K562 (cell line): Measurements from ENCODE around the gene ZNF668. TPM values are rescaled to one million over a fixed set of nuclear protein-coding genes. Genes with fewer than 3 reads are reported as not detected.

Experiments
- ARID2 ChIP-seq: fragments of 450-650 bp; IDR thresholded peaks from 2 replicates; pipeline ENCODE4 v1.6.1; 2017; ENCODE audit warnings: antibody characterized with exemption, mild to moderate bottlenecking
- CBX3 ChIP-seq, 2 experiments: IDR thresholded peaks; 1 replicate in 1 of 2; 2 replicates in 1 of 2; pipeline ENCODE4 v1.6.1; 2012; ENCODE audit warnings: inconsistent platforms in 2 of 2, low read length in 2 of 2, borderline replicate concordance in 1 of 2, control low read depth in 1 of 2
- HES1 ChIP-seq: fragments of 450-650 bp; IDR thresholded peaks from 2 replicates; pipeline ENCODE4 v1.6.1; 2016; ENCODE audit warnings: low read depth, mild to moderate bottlenecking, moderate library complexity
- MLX ChIP-seq, 2 experiments: fragments of 450-650 bp in 1 of 2; sonication (generic) in 1 of 2; formaldehyde crosslinking; conservative IDR thresholded peaks; 2 replicates each; pipeline versions ENCODE4 v1.4.0 to v1.8.1; 2020 to 2022; ENCODE audit warnings: mild to moderate bottlenecking in 1 of 2, missing genetic modification reagents in 1 of 2
- POLR2AphosphoS2 ChIP-seq: IDR thresholded peaks from 2 replicates; pipeline ENCODE4 v1.6.1; 2012; ENCODE audit warnings: low read length, improper control_type of control experiment
- RB1 ChIP-seq: fragments of 450-650 bp; IDR thresholded peaks from 2 replicates; pipeline ENCODE4 v1.6.1; 2017; ENCODE audit warnings: low read depth, mild to moderate bottlenecking
- TCFL5 ChIP-seq: fragments of 250-450 bp; sonication (Bioruptor Pico); conservative IDR thresholded peaks from 2 replicates; pipeline ENCODE4 v1.6.1; 2021; ENCODE audit warnings: mild to moderate bottlenecking, moderate library complexity, matching md5 sums
- ZBTB17 ChIP-seq: fragments of 450-650 bp; formaldehyde crosslinking; IDR thresholded peaks from 2 replicates; pipeline ENCODE4 v1.4.0; 2020; ENCODE audit warnings: mild to moderate bottlenecking
- ZNF146 ChIP-seq: IDR thresholded peaks from one replicate; pipeline ENCODE4 v1.6.1; 2018; ENCODE audit warnings: missing compliant biosample characterization; ENCODE audit not compliant: unreplicated experiment
- ZNF57 ChIP-seq: fragments of 450-650 bp; formaldehyde crosslinking; IDR thresholded peaks from 2 replicates; pipeline ENCODE4 v1.4.0; 2020; ENCODE audit warnings: mild to moderate bottlenecking, moderate library complexity
- ZNF717 ChIP-seq: fragments of 250-450 bp; sonication (Bioruptor Pico); IDR thresholded peaks from 2 replicates; pipeline ENCODE4 v1.5.0; 2021
- polyA plus RNA-seq, 8 experiments: library from polyadenylated mRNA; depleted of rRNA in 4 of 8; stranded (reverse) in 5 of 8; unstranded in 3 of 8; fragments of >200 nt; fragmentation: Nextera tagmentation in 2 of 8; fragmentation: Illumina TruSeq in 1 of 8; extraction: Ambion mirVana in 2 of 8; extraction: Trizol in 1 of 8; gene quantifications; 2 replicates each; pipeline versions ENCODE4 v1.2.1 to v1.2.3, GENCODE V29; 2011 to 2014; ENCODE audit warnings: inconsistent platforms in 1 of 8, missing spikeins in 1 of 8
- total RNA-seq, 7 experiments: library from RNA; depleted of rRNA in 6 of 7; stranded (reverse); fragments of >200 nt in 6 of 7; fragmentation: Illumina TruSeq in 2 of 7; extraction: Trizol in 2 of 7; gene quantifications; 2 replicates each; pipeline versions ENCODE4 v1.2.1 to v1.2.3, GENCODE V29; 2011 to 2021; ENCODE audit warnings: low replicate concordance in 1 of 7
- TF ChIP-seq, protein P1 (sequence below): fragments of 250-450 bp; sonication (Bioruptor Pico); IDR thresholded peaks from 2 replicates; pipeline ENCODE4 v1.5.0; 2021
- TF ChIP-seq, protein P2 (sequence below): fragments of 450-650 bp; IDR thresholded peaks from 2 replicates; pipeline ENCODE4 v1.6.1; 2016; ENCODE audit warnings: mild to moderate bottlenecking, moderate library complexity

ZNF668 gene
- total and polyA plus RNA-seq, 9 of the 15 experiments (the other 6 are each of a cell fraction or from before 2014, with no cell fraction given) = 0.04 to 15.3 (median 3.8) TPM; not detected in 1

GRCh38 chr16:31105677-31106213 lies 31.7 kb upstream of the ZNF668 start (continued):
- TF ChIP-seq CBX3 (IDR thresholded peaks at IDR 0.05; ENCODE audit: borderline replicate concordance in 1 of 2, low read length in 2 of 2) (peak in 1 of 2 experiments; percentile 35; a peak in 1 of 3 replicates), RB1 (peak; percentile 94), MLX (CRISPR knock-in tag; conservative IDR thresholded peaks at IDR 0.05) (peak; percentile 98 to 99), ARID2 (no peak), POLR2AphosphoS2 (no peak), ZBTB17 (CRISPR knock-in tag) (peak; percentile 47; the same call in 1 of the 2 replicates), ZNF57 (CRISPR knock-in tag) (0 out of 2 replicates have a peak, but pooled peaks have one; percentile 13), ZNF146 (CRISPR knock-in tag) (no peak), TCFL5 (no peak), HES1 (peak; percentile 60; the same call in 1 of the 2 replicates), ZNF717 (CRISPR knock-in tag) (no peak)
- TF ChIP-seq, protein P1, sequence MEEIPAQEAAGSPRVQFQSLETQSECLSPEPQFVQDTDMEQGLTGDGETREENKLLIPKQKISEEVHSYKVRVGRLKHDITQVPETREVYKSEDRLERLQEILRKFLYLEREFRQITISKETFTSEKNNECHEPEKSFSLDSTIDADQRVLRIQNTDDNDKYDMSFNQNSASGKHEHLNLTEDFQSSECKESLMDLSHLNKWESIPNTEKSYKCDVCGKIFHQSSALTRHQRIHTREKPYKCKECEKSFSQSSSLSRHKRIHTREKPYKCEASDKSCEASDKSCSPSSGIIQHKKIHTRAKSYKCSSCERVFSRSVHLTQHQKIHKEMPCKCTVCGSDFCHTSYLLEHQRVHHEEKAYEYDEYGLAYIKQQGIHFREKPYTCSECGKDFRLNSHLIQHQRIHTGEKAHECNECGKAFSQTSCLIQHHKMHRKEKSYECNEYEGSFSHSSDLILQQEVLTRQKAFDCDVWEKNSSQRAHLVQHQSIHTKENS (CRISPR knock-in tag) = no peak
- TF ChIP-seq, protein P2, sequence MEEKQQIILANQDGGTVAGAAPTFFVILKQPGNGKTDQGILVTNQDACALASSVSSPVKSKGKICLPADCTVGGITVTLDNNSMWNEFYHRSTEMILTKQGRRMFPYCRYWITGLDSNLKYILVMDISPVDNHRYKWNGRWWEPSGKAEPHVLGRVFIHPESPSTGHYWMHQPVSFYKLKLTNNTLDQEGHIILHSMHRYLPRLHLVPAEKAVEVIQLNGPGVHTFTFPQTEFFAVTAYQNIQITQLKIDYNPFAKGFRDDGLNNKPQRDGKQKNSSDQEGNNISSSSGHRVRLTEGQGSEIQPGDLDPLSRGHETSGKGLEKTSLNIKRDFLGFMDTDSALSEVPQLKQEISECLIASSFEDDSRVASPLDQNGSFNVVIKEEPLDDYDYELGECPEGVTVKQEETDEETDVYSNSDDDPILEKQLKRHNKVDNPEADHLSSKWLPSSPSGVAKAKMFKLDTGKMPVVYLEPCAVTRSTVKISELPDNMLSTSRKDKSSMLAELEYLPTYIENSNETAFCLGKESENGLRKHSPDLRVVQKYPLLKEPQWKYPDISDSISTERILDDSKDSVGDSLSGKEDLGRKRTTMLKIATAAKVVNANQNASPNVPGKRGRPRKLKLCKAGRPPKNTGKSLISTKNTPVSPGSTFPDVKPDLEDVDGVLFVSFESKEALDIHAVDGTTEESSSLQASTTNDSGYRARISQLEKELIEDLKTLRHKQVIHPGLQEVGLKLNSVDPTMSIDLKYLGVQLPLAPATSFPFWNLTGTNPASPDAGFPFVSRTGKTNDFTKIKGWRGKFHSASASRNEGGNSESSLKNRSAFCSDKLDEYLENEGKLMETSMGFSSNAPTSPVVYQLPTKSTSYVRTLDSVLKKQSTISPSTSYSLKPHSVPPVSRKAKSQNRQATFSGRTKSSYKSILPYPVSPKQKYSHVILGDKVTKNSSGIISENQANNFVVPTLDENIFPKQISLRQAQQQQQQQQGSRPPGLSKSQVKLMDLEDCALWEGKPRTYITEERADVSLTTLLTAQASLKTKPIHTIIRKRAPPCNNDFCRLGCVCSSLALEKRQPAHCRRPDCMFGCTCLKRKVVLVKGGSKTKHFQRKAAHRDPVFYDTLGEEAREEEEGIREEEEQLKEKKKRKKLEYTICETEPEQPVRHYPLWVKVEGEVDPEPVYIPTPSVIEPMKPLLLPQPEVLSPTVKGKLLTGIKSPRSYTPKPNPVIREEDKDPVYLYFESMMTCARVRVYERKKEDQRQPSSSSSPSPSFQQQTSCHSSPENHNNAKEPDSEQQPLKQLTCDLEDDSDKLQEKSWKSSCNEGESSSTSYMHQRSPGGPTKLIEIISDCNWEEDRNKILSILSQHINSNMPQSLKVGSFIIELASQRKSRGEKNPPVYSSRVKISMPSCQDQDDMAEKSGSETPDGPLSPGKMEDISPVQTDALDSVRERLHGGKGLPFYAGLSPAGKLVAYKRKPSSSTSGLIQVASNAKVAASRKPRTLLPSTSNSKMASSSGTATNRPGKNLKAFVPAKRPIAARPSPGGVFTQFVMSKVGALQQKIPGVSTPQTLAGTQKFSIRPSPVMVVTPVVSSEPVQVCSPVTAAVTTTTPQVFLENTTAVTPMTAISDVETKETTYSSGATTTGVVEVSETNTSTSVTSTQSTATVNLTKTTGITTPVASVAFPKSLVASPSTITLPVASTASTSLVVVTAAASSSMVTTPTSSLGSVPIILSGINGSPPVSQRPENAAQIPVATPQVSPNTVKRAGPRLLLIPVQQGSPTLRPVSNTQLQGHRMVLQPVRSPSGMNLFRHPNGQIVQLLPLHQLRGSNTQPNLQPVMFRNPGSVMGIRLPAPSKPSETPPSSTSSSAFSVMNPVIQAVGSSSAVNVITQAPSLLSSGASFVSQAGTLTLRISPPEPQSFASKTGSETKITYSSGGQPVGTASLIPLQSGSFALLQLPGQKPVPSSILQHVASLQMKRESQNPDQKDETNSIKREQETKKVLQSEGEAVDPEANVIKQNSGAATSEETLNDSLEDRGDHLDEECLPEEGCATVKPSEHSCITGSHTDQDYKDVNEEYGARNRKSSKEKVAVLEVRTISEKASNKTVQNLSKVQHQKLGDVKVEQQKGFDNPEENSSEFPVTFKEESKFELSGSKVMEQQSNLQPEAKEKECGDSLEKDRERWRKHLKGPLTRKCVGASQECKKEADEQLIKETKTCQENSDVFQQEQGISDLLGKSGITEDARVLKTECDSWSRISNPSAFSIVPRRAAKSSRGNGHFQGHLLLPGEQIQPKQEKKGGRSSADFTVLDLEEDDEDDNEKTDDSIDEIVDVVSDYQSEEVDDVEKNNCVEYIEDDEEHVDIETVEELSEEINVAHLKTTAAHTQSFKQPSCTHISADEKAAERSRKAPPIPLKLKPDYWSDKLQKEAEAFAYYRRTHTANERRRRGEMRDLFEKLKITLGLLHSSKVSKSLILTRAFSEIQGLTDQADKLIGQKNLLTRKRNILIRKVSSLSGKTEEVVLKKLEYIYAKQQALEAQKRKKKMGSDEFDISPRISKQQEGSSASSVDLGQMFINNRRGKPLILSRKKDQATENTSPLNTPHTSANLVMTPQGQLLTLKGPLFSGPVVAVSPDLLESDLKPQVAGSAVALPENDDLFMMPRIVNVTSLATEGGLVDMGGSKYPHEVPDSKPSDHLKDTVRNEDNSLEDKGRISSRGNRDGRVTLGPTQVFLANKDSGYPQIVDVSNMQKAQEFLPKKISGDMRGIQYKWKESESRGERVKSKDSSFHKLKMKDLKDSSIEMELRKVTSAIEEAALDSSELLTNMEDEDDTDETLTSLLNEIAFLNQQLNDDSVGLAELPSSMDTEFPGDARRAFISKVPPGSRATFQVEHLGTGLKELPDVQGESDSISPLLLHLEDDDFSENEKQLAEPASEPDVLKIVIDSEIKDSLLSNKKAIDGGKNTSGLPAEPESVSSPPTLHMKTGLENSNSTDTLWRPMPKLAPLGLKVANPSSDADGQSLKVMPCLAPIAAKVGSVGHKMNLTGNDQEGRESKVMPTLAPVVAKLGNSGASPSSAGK = peak; percentile 98
